ENCODE data around the gene UHRF1.
"Not testable (repeated sequence)": the region's sequence is repeated elsewhere in the genome, so short reads cannot be mapped to it uniquely, and the experiment has no call there.

UHRF1 gene

DNA sequence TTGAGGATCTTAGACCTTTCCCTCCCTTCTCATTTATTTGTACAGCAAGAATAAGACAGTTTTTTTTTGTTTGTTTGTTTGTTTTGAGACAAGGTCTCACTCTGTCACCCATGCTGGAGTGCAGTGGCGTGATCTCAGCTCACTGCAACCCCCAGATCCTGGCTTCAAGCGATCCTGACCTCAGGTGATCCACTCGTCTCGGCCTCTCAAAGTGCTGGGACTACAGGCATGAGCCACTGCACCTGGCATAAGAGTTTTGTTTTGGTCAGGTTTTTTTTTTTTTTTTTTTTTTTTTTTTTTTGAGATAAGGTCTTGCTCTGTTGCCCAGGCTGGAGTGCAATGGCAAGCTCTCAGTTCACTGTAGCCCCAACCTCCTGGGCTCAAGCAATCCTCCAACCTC is 29.2 kb downstream of the UHRF1 start:
- DNase-seq, result not testable (repeated sequence)

DNA sequence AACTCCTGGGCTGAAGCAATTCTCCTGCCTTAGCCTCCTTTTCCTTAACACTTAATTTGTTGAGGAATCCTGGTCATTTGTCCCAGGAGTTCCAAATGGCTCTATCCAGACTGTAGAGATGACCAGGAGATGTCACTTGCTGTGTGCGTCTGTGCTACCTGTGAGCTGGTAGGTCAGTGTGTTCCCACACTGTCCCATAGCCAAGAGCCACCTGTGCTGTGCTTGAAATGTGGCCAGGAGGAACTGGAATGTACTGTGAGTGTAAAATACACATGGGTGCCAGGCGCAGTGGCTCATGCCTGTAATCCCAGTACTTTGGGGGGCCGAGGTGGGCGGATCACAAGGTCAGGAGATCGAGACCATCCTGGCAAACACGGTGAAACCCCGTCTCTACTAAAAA is 30.2 kb downstream of the UHRF1 start:
- no peak for DNase-seq

DNA sequence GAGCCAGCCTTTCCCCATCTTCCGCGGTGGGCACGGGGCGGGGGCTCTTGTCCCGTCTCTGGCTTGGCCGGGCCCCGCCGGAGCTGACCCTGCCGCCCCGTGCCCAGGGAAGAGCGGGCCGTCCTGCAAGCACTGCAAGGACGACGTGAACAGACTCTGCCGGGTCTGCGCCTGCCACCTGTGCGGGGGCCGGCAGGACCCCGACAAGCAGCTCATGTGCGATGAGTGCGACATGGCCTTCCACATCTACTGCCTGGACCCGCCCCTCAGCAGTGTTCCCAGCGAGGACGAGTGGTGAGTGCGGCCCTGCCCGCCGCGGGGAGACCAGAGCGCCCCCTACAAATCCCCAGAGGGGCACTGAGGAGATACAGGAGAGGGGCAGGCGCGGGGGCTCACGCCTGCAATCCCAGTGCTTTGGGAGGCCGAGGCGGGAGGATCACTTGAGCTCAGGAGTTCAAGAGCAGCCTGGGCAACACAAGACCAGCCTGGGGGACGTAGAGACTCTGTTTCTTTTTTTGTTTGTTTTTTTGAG is 32.4 kb downstream of the UHRF1 start:
- not testable (repeated sequence) for DNase-seq

DNA sequence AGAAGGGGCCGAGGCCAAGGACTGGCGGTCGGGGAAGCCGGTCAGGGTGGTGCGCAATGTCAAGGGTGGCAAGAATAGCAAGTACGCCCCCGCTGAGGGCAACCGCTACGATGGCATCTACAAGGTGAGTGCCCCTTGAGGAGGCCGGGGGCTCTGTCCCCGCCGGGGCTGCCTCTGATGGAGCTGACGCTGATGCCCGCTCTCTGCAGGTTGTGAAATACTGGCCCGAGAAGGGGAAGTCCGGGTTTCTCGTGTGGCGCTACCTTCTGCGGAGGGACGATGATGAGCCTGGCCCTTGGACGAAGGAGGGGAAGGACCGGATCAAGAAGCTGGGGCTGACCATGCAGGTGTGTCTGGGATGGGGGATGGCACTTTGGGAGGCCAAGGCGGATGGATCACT is 41.3 kb downstream of the UHRF1 start:
- not testable (repeated sequence) for DNase-seq

DNA sequence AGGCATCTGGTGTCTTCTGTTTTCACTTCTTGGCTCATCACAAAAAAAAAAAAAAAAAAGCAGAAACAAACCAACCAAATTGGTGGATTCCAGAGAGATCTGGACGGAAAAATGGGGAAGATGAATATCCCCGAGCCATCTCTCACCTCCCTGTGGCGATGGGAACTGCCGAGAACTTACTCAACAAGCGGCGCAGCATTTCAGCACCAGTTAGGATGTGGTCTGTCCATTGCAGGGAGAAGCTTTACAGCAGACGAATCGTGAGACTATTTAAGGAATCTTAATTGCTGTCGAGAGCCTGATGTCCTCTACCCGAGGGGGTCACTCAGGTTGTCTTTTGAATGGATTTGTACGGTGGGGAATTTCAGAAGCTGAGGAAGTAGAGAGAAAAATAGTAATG is 42.4 kb downstream of the UHRF1 start:
- DNase-seq, result no peak

DNA sequence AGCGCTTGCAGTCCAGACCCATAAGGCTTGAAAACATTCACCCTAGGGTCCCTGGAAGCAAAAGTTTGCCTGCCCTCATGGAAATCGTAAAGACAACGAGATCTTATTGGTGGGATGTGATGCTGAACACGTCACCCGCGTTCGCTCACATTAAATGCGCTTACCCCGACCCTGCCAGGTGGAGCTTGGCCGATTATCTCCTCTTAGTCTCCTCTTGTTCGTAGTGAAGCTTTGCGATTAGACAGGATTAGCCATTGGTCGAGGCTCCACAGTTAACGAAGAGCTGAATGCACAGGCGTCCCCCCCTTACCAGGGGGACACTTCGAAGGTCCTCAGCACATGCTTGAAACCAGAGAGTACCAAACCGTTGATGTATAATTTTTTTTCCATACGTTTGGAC is 43.6 kb downstream of the UHRF1 start:
- DNase-seq, result no peak

DNA sequence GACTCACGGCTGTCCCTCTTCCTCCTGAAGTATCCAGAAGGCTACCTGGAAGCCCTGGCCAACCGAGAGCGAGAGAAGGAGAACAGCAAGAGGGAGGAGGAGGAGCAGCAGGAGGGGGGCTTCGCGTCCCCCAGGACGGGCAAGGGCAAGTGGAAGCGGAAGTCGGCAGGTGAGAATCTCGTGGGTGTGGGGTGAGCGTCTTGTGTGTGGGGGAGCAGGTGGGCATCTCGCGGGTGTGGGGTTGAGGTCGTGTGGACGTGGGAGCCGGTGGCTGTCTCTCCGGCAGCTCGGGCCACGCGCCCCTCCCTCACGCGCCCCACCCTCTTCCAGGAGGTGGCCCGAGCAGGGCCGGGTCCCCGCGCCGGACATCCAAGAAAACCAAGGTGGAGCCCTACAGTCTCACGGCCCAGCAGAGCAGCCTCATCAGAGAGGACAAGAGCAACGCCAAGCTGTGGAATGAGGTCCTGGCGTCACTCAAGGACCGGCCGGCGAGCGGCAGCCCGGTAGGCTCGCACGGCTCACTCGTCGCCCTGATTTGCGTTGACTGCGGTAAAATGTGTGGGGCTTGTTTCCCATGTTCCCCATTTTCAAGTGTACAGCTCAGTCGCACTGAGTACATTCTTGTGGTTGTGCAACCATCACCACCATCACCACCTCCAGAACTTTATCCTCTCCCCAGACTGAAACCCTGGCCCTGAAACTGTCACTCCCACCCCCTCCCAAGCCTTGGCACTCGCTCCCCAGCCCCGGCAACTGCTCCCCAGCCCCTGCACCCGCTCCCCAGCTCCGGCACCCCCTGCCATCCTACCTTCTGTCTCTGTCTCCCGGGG is 45.2 kb downstream of the UHRF1 start:
- DNase-seq, result not testable (repeated sequence)

DNA sequence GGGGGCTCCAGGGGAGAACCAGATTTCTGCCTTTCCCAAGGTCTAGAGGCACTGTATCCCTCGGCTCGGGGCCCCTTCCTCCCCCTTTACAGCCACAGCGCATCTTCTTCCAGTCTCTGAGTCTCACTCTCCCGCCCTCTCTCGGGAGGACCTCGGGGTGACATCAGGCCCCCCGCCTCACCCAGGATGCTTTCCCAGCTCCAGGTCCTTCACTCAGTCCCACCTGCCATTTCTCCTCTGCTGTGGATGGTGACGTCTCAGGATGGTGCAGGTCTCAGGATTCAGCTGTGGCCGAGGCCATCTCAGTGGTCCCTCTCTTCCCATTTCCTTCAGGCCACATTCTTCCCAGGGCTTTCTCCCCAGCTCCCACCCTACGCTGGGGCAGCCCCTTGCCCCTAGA is 46.0 kb downstream of the UHRF1 start:
- no peak for DNase-seq

DNA sequence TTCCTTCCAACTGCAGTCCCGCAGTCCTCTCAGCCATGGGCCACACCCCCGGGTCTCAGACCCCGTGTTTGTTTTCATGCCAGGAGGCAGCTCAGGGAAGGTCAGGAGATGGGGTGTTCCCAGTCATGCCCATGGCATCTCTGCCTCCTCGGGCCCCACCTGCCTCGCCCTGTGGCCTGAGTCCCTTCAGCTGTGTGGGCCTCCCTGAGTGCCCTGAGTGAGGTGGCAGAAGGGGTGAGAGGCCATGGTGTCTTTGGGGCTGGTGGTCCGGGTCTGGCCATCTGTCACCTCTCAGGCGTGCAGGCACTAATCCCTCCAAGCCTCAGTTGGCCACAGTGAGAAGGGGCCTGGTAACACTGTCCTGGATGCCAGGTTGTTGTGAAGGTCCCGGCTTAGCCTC is 48.7 kb downstream of the UHRF1 start:
- no peak for DNase-seq

DNA sequence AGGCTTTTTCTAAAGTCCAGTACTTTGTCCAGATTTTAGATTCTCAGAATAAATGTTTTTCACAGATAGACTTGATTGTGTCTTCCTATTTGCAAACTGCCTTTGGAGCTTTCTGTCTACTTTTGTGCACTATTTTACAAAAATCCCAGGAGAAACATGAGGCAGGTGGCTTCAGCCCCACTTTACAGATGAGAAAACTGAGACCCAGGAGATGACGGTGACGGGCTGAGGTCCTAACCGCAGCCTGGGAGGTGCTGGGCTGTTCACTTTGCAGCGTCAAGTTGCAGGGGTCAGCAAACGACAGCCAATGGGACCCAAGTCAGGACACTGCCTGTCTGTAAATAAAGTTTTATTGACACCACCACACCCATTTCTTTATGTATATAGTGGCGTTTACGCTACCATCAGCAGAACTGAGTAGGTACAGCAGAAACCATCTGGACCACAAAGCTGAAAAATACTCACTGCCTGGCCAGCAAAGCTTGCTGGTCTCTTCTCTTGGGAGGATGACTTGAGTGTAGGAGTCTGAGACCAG is 52.9 kb downstream of the UHRF1 start:
- no peak for DNase-seq

DNA sequence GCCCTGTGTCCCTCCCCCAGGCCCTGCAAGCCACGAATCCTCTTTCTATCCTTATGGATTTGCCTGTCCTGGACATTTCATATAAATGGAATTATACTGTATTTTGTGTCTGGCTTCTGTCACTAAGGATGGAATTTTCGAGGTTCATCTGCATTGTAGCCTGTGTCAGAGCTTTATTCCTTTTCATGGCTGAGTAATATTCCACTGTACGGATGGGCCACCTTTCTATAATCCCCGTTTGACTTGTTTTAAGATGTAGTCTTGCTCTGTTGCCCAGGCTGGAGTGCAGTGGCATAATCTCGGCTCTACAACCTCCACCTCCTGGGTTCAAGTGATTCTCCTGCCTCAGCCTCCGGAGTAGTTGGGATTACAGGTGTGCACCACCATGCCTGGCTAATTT is 55.8 kb downstream of the UHRF1 start:
- DNase-seq, result no peak

DNA sequence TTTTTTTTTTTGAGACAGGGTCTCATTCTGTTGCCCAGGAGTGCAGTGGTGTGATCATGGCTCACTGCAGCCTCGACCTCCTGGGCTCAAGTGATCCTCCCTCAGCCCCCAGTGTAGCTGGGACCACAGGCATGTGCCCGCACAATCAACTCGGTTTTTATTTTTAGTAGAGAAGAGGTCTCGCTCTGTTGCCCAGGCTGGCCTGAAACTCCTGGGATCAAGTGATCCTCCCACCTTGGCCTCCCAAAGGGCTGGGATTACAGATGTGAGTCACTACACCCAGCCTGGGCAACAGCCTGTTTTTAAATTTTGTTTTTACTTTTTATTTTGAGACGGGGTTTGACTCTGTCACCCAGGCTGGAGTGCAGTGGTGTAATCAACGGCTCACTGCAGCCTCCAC is 57.3 kb downstream of the UHRF1 start:
- no peak for DNase-seq

DNA sequence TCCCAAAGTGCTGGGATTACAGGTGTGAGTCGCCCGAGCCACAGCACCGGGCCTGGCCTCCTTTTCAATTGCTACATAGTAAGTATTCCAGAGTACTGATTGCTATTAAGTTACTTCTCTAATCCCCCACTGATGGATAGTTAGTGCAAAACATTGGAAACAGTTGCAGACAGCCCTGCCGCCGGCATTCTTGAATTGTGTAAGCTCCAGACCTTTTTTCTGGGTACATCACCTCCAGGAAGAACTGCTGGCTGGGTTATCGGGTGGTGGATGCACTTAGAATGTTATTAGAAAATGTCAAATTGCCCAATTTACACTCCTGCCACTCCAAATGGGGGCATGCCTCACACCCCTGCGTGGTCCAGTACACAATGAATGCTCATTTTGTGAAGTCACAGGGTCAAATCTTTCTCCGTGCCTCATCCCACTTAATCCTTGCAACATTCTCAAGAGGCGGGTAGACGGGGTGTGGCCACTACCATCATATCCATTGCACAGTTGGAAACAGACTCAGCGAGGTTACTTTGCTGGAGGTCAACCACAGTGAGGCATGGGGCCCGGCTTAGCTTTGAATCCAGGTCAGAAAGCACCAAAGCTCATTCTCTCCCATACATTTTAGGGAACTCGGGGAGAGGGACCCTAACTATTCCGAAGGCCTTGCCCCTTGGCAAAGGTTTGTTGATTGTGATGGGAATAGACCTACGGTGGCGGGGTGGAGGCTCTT is 58.6 kb downstream of the UHRF1 start:
- no peak for DNase-seq

DNA sequence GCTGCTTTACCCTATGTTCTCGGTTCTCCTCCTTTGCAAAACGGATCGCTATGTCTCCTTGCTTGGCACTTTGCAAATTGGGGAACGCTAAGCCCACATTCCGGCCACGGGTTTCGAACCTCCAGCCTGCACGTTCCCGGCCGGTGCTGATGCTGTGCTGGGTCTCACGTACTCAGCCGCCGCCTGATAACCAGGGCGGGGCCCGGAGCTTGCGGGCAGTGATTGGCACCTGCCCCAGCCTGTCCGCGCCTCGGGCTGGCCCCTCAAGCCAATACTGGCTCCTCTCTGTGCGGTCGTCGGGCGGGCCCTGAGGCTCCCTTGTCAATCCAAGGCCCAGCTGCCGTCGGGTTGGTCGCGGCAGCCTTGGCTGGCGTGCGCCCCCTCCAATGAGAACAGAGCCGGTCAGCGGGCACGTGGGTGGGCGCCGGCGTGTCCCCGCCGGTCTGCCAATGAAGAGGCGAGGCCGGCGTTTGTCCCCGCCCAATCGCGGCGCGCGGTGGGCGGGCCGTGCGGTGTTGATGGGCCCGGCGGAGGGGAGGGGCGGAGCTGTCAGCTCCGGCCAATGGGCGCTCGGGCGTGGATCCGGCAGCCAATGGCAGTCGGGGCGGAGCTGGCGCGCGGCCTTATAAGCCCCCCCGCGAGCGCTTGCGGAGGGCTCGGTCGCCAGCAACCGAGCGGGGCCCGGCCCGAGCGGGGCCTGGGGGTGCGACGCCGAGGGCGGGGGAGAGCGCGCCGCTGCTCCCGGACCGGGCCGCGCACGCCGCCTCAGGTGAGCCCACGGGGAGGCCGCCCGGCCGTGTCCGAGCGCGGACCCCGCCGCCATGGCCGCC is 59.4 kb downstream of the UHRF1 start, which contains the start of gene KDM4B:
Gene KDM4B (plus strand): TSS at position 652 of the 830 bp plus-strand sequence. CDS start 63,778 bp downstream, outside the sequence.
- DNase-seq, result peak; percentile 100

DNA sequence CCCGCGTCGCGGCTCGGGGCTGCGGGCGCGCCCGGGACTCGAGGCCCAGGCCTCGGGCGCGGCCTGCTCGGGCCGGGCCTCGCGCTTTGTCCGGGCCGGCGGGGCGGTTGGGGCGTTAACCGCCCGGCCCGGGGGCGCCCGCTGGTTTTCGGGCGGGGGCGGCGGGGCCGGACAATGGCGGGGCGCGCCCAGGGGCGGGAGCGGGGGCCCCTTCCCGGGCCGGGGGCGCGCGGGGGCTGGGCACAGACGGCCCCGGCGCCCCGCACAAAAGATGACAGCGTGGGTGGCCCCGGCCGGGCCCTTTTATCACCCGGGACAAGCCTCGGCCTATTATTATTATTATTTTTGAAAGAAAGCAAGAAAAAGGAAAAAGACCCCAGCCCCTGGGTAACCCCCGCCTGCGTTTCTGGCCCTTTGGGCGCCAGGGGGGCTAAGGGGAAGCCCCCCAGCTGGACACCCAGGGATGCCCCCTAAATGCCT is 60.0 kb downstream of the UHRF1 start:
- no peak for DNase-seq

DNA sequence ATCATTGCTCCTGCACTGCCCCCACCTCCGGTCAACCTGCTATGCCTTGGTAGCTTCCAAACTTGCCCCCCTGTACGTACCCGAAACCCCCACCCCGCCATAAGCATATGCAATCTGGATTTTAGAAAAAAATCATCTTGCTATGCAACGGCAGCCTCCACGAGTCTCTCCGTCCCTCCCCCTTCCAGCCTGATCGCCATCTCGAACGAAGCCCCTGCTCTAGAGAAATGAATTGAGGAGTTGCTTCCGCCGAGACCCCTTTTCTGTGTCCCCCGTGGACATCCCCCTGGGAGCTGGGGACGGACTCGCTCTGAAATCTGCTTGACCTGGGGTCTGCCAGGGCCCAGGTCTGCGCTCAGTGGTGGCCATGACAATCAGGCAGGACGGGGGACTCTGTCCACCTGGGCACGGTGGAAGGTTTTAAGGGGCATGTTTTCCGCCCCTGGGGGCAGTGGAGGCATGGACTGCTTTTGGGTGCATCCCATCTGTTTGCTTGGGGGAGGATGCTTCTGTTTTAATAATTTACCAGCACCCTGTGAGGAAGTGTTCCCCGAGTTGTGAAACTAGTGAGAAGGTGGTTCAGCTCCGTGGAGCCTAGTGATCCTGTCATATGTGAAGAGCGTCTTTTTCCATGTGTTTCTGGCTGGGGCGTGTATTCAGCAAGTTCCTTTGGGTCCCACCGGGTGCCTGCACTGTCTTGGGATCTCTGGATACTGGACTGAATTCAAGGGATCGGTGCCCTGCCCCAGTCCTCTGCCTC is 60.7 kb downstream of the UHRF1 start:
- no peak for DNase-seq

DNA sequence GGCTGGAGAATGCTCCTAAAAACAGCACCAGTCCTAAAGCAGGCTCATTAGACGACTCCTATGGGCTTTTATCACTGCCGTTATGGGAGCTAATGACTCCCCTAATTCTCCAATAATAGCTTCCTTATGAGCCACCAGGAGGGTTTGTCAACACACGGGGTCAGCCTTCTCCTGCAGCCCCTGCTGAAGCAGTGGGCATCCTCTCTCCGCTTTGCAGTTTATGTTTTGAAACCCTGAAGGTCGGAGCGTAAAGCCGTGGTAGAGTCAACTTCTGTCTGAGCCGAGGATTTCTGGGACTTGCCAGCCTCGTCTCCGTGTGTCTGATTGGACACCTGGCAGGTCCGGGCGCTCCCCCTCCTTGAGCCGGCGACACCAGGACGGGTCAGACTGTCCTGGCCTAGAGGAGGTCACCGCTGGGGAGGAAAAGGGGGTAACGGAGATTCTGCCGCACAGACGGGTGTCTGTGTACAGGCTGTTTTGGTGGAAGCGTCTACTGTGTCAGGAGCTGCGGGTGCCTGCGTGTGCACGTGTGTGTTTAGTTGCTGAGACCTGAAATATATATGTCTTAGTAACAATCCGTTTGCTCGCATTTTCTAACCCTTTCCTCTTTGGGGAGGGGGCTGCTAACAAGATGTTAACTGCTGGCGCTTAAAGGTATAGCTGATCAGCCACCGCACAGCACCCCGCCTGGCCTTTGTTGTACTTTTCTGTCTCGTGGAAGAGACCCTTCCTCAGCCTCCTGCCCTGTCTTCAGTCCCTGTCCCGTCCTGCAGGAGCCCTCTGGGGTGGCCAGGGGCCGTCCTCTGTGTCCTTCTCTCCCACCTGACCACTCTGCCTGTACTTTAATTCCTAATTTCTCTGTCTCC is 61.5 kb downstream of the UHRF1 start:
- DNase-seq, result no peak

DNA sequence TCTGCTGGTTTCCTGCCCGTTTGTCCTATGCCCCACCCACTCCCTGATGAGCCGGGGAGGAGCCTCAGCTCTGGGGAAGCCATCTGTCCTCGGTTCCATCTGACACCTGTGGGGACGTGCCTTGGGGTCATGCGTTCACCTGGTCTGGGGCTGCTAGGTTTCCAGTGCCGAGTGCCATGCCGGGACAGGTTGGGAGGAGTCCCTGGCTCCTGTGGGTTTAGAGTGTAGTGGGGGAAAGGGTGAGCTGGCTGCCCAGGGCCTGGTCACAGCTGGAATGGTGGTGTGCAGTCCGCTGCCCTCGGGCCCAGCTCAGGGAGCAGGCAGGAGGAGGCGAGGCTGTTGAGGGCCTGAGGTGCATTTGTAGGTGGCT is 62.1 kb downstream of the UHRF1 start:
- no peak for DNase-seq

DNA sequence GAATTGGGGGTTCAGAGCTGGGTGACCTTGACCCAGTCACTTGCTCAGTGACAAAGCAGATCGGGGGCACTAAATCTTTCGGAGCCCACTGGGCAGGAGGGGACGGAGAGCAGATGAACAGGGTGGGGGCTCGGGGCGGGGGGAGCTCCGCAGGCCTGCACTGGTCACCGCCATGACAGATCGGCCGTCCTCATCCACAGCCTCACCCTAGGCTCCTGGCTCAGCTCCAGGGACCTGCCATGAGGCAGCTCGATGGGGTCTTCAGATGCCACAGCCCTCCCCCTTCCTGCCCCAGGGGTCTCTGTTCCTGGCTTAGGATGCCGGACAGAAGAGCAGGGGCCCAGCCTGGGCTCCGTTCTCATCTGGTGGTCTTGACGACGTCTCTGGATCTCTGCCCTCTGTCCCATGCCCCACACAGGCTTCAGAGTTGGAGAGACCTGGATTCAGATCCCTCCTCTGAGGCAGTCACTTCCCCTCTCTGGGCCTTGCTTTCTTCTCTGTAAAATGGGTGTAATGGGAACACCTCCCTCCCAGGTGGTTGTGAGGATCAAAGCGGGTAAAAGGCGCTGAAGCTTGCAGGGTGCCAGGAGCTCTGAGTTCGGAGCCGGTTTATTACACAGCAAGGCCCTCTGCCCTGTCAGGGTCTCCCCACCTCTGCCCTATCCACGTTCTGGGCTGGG is 62.7 kb downstream of the UHRF1 start:
- DNase-seq, result no peak

DNA sequence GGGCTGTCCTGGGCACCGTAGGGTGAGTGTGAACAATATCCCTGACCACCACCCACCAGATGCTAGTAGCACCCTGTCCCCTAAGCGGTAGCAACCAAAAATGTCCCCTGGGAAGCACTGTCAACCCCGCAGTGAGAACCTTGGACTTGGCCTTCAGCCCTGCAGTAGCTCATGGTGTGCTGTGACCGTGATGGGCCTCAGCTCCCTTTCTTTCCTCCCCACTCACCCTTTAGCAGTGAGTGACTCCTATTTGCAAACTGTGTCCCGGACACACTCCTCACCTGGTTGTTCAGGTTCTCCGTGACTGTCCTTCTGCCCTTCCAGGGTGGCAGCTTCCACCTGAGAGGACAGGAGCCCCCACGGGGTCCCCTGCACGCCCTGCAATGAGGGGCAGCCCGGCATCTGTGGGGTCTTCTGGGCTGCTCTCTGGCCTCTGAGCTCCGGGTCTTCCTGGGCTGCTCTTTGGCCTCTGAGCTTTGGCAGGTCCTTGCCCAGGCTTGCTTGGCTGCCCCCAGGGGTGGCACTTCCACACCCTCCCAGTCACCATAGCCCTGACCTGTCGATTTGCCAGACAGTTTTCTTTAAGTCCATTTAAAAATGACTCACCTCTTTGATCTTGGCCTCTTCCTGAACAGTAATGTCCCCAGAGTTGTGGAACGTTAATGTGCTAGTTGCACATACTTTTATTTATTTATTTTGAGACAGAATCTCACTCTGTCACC is 63.4 kb downstream of the UHRF1 start:
- no peak for DNase-seq

Measured in right forelimb (tissue), 1 donor.